HepG2 (cell line): ENCODE results near the gene ZNF513. TPM values are rescaled to one million over a fixed set of nuclear protein-coding genes. Genes with fewer than 3 reads are reported as not detected.
"Not testable (repeated sequence)": the region's sequence is repeated elsewhere in the genome, so short reads cannot be mapped to it uniquely, and the experiment has no call there.

ENCODE experiments used
- ATAC-seq: fragments of 200-7000 bp; cut with Tn5 transposase; 3 replicates; pipeline ENCODE4 v1.9.1; 2020; ENCODE audit warnings: mild to moderate bottlenecking, moderate library complexity
- BruUV-seq: library from RNA; stranded (reverse); fragments of 400-500 nt; replicated peaks from 2 replicates; lab custom pipeline; 2021; lab: Mats Ljungman, UMichigan
- CTCF ChIA-PET: fragments of 300-600 bp; formaldehyde crosslinking; extraction: SDS; loops from one replicate; lab custom pipeline; 2021; ENCODE audit warnings: low total read pairs, inconsistent platforms, low intra/inter-chr PET ratio; lab: Yijun Ruan, JAX
- POLR2A ChIA-PET: fragments of 350-600 bp; sonication (Branson Sonifier 250); formaldehyde crosslinking; loops from one replicate; lab custom pipeline; 2020; ENCODE audit warnings: antibody characterized with exemption, inconsistent platforms; lab: Yijun Ruan, JAX
- DNase-seq: peaks from one replicate; pipeline ENCODE4 v3.0.0-alpha.2; 2015; ENCODE audit warnings: low spot score
- FAIRE-seq: peaks from 3 replicates; lab custom pipeline; 2011; peaks lifted over from hg19 to GRCh38; lab: Jason Lieb, UNC
- H2AFZ ChIP-seq: one replicate; pipeline ENCODE4 v1.6.1; 2011; ENCODE audit warnings: low read length, inconsistent platforms
- H3K27ac ChIP-seq: fragments of 300-600 bp; 3 replicates; pipeline ENCODE4 v1.8.0; 2011; ENCODE audit warnings: mixed run types, mild to moderate bottlenecking, mixed read lengths, low read length, inconsistent platforms; ENCODE audit not compliant: insufficient read depth; ENCODE audit errors: extremely low read length
- H3K27me3 ChIP-seq, 2 experiments: fragments of 200-600 bp in 1 of 2; 2 replicates in 1 of 2; 3 replicates in 1 of 2; pipeline versions ENCODE4 v1.6.0 to v1.8.0; 2011; ENCODE audit warnings: low read length in 2 of 2, mild to moderate bottlenecking in 2 of 2, moderate library complexity in 2 of 2, inconsistent platforms in 1 of 2; ENCODE audit not compliant: insufficient read depth in 2 of 2, control insufficient read depth in 1 of 2
- H3K36me3 ChIP-seq, 2 experiments: fragments of 200-600 bp in 1 of 2; replicated peaks in 1 of 2; 2 replicates in 1 of 2; 3 replicates in 1 of 2; pipeline versions ENCODE4 v1.5.1 to v1.8.0; 2011; ENCODE audit warnings: low read length in 2 of 2, inconsistent platforms in 1 of 2; ENCODE audit not compliant: insufficient read depth in 2 of 2, control insufficient read depth in 1 of 2
- H3K4me1 ChIP-seq: 2 replicates; pipeline ENCODE4 v1.5.1; 2012; ENCODE audit warnings: low read length, inconsistent platforms; ENCODE audit not compliant: insufficient read depth
- H3K4me2 ChIP-seq: 2 replicates; pipeline ENCODE4 v1.6.0; 2011; ENCODE audit warnings: low read depth, low read length, inconsistent platforms
- H3K4me3 ChIP-seq, 3 experiments: fragments of 200-600 bp in 1 of 3; sonication (generic), shearing (Covaris generic) in 1 of 3; replicated peaks in 1 of 3; 2 replicates each; pipeline ENCODE4 v1.5.1; 2011 to 2016; ENCODE audit warnings: low read length in 3 of 3, inconsistent platforms in 2 of 3, low read depth in 2 of 3, mild to moderate bottlenecking in 2 of 3, control low read depth in 1 of 3, mixed read lengths in 1 of 3; ENCODE audit not compliant: insufficient read depth in 1 of 3
- H3K79me2 ChIP-seq: one replicate; pipeline ENCODE4 v1.6.1; 2011; ENCODE audit warnings: low read length, inconsistent platforms; ENCODE audit not compliant: insufficient read depth
- H3K9ac ChIP-seq: 2 replicates; pipeline ENCODE4 v1.6.0; 2011; ENCODE audit warnings: mild to moderate bottlenecking, low read depth, low read length, inconsistent platforms; ENCODE audit not compliant: insufficient read depth
- H3K9me3 ChIP-seq: 2 replicates; pipeline ENCODE4 v1.5.1; 2012; ENCODE audit warnings: mild to moderate bottlenecking, low read length
- H4K20me1 ChIP-seq: 2 replicates; pipeline ENCODE4 v1.6.0; 2011; ENCODE audit warnings: inconsistent platforms, mild to moderate bottlenecking, low read length, moderate library complexity; ENCODE audit not compliant: insufficient read depth
- AKAP8 ChIP-seq: sonication (generic); formaldehyde crosslinking; IDR thresholded peaks from 2 replicates; pipeline ENCODE4 v1.5.1; 2020; ENCODE audit warnings: mild to moderate bottlenecking, missing genetic modification reagents
- GATAD1 ChIP-seq: IDR thresholded peaks from 2 replicates; pipeline ENCODE4 v1.6.1; 2016; ENCODE audit warnings: missing genetic modification reagents, missing compliant biosample characterization
- HOXA3 ChIP-seq: sonication (generic); formaldehyde crosslinking; IDR thresholded peaks from 2 replicates; pipeline ENCODE4 v1.5.0; 2020; ENCODE audit warnings: missing genetic modification reagents
- KDM2A ChIP-seq: sonication (generic); formaldehyde crosslinking; IDR thresholded peaks from 2 replicates; pipeline ENCODE4 v1.4.0; 2020; ENCODE audit warnings: low read depth, missing genetic modification reagents, borderline replicate concordance
- KDM5B ChIP-seq: sonication (generic); formaldehyde crosslinking; IDR thresholded peaks from 2 replicates; pipeline ENCODE4 v1.4.0; 2020; ENCODE audit warnings: missing genetic modification reagents, mild to moderate bottlenecking, borderline replicate concordance
- NFKB2 ChIP-seq: sonication (generic); formaldehyde crosslinking; IDR thresholded peaks from 2 replicates; pipeline ENCODE4 v1.4.0; 2020; ENCODE audit warnings: missing genetic modification reagents, borderline replicate concordance
- RCOR2 ChIP-seq: IDR thresholded peaks from 2 replicates; pipeline ENCODE4 v1.6.1; 2016; ENCODE audit warnings: missing biosample characterization, missing genetic modification reagents
- RXRA ChIP-seq: sonication (generic); formaldehyde crosslinking; IDR thresholded peaks from 2 replicates; pipeline ENCODE4 v1.5.1; 2020; ENCODE audit warnings: missing genetic modification reagents
- SOX5 ChIP-seq: IDR thresholded peaks from 2 replicates; pipeline ENCODE4 v1.6.1; 2016; ENCODE audit warnings: borderline replicate concordance
- SP1 ChIP-seq, 2 experiments: fragments of 450-650 bp in 1 of 2; sonication (generic) in 1 of 2; formaldehyde crosslinking in 1 of 2; IDR thresholded peaks; 2 replicates each; pipeline versions ENCODE4 v1.4.0 to v1.6.1; 2016 to 2020; ENCODE audit warnings: missing genetic modification reagents in 1 of 2
- SPEN ChIP-seq: sonication (generic); formaldehyde crosslinking; IDR thresholded peaks from 2 replicates; pipeline ENCODE4 v1.5.1; 2020; ENCODE audit warnings: low read depth, mild to moderate bottlenecking, missing genetic modification reagents
- TP53 ChIP-seq: sonication (generic); formaldehyde crosslinking; conservative IDR thresholded peaks from 2 replicates; pipeline ENCODE4 v1.4.0; 2020; ENCODE audit warnings: missing genetic modification reagents
- WIZ ChIP-seq: sonication (generic); formaldehyde crosslinking; IDR thresholded peaks from 2 replicates; pipeline ENCODE4 v1.5.1; 2020; ENCODE audit warnings: mild to moderate bottlenecking, missing genetic modification reagents
- ZBTB33 ChIP-seq: sonication (generic); formaldehyde crosslinking; IDR thresholded peaks from 2 replicates; pipeline ENCODE4 v1.4.0; 2020; ENCODE audit warnings: missing genetic modification reagents
- ZBTB38 ChIP-seq: sonication (generic); formaldehyde crosslinking; IDR thresholded peaks from 2 replicates; pipeline ENCODE4 v1.5.1; 2020; ENCODE audit warnings: mild to moderate bottlenecking, missing genetic modification reagents
- ZEB1 ChIP-seq: IDR thresholded peaks from 2 replicates; pipeline ENCODE4 v1.6.1; 2012; ENCODE audit warnings: mild to moderate bottlenecking, low read depth, inconsistent platforms; ENCODE audit not compliant: insufficient replicate concordance
- ZMYM2 ChIP-seq: sonication (generic); formaldehyde crosslinking; IDR thresholded peaks from 2 replicates; pipeline ENCODE4 v1.8.0; 2022; ENCODE audit warnings: mild to moderate bottlenecking, missing genetic modification reagents
- ZNF292 ChIP-seq: sonication (generic); formaldehyde crosslinking; IDR thresholded peaks from 2 replicates; pipeline ENCODE4 v1.8.1; 2022; ENCODE audit warnings: mild to moderate bottlenecking, low read depth, missing genetic modification reagents, borderline replicate concordance
- ZNF350 ChIP-seq: sonication (generic); formaldehyde crosslinking; IDR thresholded peaks from 2 replicates; pipeline ENCODE4 v1.4.0; 2020; ENCODE audit warnings: mild to moderate bottlenecking, low read depth, missing genetic modification reagents, borderline replicate concordance
- ZNF414 ChIP-seq: sonication (generic); formaldehyde crosslinking; IDR thresholded peaks from 2 replicates; pipeline ENCODE4 v1.5.0; 2020; ENCODE audit warnings: missing genetic modification reagents
- ZNF567 ChIP-seq: sonication (generic); formaldehyde crosslinking; IDR thresholded peaks from 2 replicates; pipeline ENCODE4 v1.8.1; 2023; ENCODE audit warnings: mild to moderate bottlenecking, missing genetic modification reagents, borderline replicate concordance
- ZNF746 ChIP-seq: sonication (generic); formaldehyde crosslinking; IDR thresholded peaks from 2 replicates; pipeline ENCODE4 v1.8.0; 2022; ENCODE audit warnings: mild to moderate bottlenecking, missing genetic modification reagents
- ZNF83 ChIP-seq: sonication (generic); formaldehyde crosslinking; IDR thresholded peaks from 2 replicates; pipeline ENCODE4 v1.4.0; 2020; ENCODE audit warnings: missing genetic modification reagents, mild to moderate bottlenecking, borderline replicate concordance
- WGBS: methylation state at CpG from one replicate; pipeline ENCODE4 v1.1.6; 2017; ENCODE audit warnings: low lambda C conversion rate; 5-methylcytosine and 5-hydroxymethylcytosine counted together
- in situ Hi-C: cut with HindIII; loops from 2 replicates; pipeline ENCODE4 v1.10.0; 2017; ENCODE audit warnings: low pct_unique_long_range_greater_than_20kb; ENCODE audit not compliant: extremely low pct_ligation_motif_present
- intact Hi-C: fragments of 100-400 bp; cut with micrococcal nuclease; formaldehyde crosslinking; loops from one replicate; pipeline ENCODE4 v1.10.0; 2022; ENCODE audit not compliant: unreplicated experiment
- polyA plus RNA-seq, 8 experiments: library from polyadenylated mRNA; depleted of rRNA in 3 of 8; stranded (reverse) in 7 of 8; unstranded in 1 of 8; fragments of >200 nt; fragmentation: Illumina TruSeq in 4 of 8; extraction: Trizol in 4 of 8; gene quantifications; 2 replicates each; pipeline versions ENCODE4 v1.2.1 to v1.2.3, GENCODE V29; 2011 to 2016; ENCODE audit warnings: low read depth in 4 of 8, missing spikeins in 1 of 8, mixed read lengths in 1 of 8; ENCODE audit not compliant: insufficient read depth in 1 of 8
- total RNA-seq, 5 experiments: library from RNA; depleted of rRNA; stranded (reverse); fragments of >200 nt; fragmentation: Illumina TruSeq; extraction: Trizol; gene quantifications; 2 replicates each; pipeline ENCODE4 v1.2.3, GENCODE V29; 2016; ENCODE audit warnings: low read depth in 1 of 5

ZNF513 gene
- total and polyA plus RNA-seq, 2 of the 13 experiments (the other 11 are each of a cell fraction or from before 2014, with no cell fraction given): 4.9 to 6.3 TPM

- Histone ChIP-seq H3K27ac (peak overlapping the region; percentile 96), H3K9ac (peak overlapping the region; percentile 99), H3K79me2 (peaks cover 87% of the 10 kb centered on the region), H3K4me1 (peaks cover 51% of the 10 kb centered on the region), H3K4me2 (peak overlapping the region; percentile 90), H3K4me3 (peak overlapping the region in 1 of 3 experiments; percentile 91; a peak in 2 of 6 replicates)
- CTCF ChIA-PET; ATAC-seq; H3K36me3 ChIP-seq; H3K27me3 ChIP-seq; FAIRE-seq; H2AFZ ChIP-seq; H4K20me1 ChIP-seq; intact Hi-C loops; in situ Hi-C loops; BruUV-seq; DNase-seq; H3K9me3 ChIP-seq; TF ChIP-seq SP1 (IDR thresholded peaks at IDR 0.05): not testable (repeated sequence)
- WGBS: 51% methylated on average over 5 of the region's 5 CpGs
- POLR2A ChIA-PET: interaction anchor here (0.6 to 4.1 kb wide), 23 partner anchors 10 to 1040 kb away, joined by 3 to 73 read pairs (median 4); partner anchors contain the start of genes ATRAID, CCDC121, EIF2B4 and FNDC4
- TF ChIP-seq SP1 (CRISPR knock-in tag; IDR thresholded peaks at IDR 0.05) (0 out of 2 replicates have a peak, but pooled peaks have one; percentile 5), ZNF414 (CRISPR knock-in tag) (peak; percentile 45; the same call in 1 of the 2 replicates), KDM2A (CRISPR knock-in tag) (peak; percentile 9; the same call in 1 of the 2 replicates), ZBTB38 (CRISPR knock-in tag) (peak; percentile 60), AKAP8 (CRISPR knock-in tag) (0 out of 2 replicates have a peak, but pooled peaks have one; percentile 39), NFKB2 (peak; percentile 60; the same call in 1 of the 2 replicates), ZNF350 (CRISPR knock-in tag) (0 out of 2 replicates have a peak, but pooled peaks have one; percentile 30), KDM5B (peak; percentile 58; the same call in 1 of the 2 replicates), SPEN (0 out of 2 replicates have a peak, but pooled peaks have one; percentile 24), GATAD1 (CRISPR knock-in tag) (0 out of 2 replicates have a peak, but pooled peaks have one; percentile 20), ZMYM2 (CRISPR knock-in tag) (peak; percentile 13; the same call in 1 of the 2 replicates), SOX5 (CRISPR knock-in tag) (0 out of 2 replicates have a peak, but pooled peaks have one; percentile 4), RCOR2 (CRISPR knock-in tag) (0 out of 2 replicates have a peak, but pooled peaks have one; percentile 10), ZBTB33 (peak; percentile 51; the same call in 1 of the 2 replicates), ZNF83 (0 out of 2 replicates have a peak, but pooled peaks have one; percentile 66), HOXA3 (peak; percentile 31; the same call in 1 of the 2 replicates), ZNF746 (CRISPR knock-in tag) (peak; percentile 33; the same call in 1 of the 2 replicates), ZNF292 (peak; percentile 55; the same call in 1 of the 2 replicates), RXRA (0 out of 2 replicates have a peak, but pooled peaks have one; percentile 36), ZNF567 (0 out of 2 replicates have a peak, but pooled peaks have one; percentile 31), ZEB1 (peak; percentile 11), WIZ (CRISPR knock-in tag) (0 out of 2 replicates have a peak, but pooled peaks have one; percentile 63), TP53 (CRISPR knock-in tag) (0 out of 2 replicates have a peak, but pooled peaks have one; percentile 7)
These were observed 27.2 kb downstream of the ZNF513 start for GRCh38 chr2:27353386-27353761.
